NT2/D1 (cell line): ENCODE data around the gene NKAIN2.

Experiments used
- SUZ12 ChIP-seq: IDR thresholded peaks from 2 replicates; pipeline ENCODE4 v1.6.1; 2011; ENCODE audit not compliant: insufficient read length, insufficient read depth; ENCODE audit errors: extremely low read depth
- YY1 ChIP-seq: IDR thresholded peaks from 2 replicates; pipeline ENCODE4 v1.6.1; 2011; ENCODE audit not compliant: insufficient read length, insufficient read depth
- ZNF274 ChIP-seq: IDR thresholded peaks from 2 replicates; pipeline ENCODE4 v1.6.1; 2011; ENCODE audit warnings: mild to moderate bottlenecking, low read depth, low read length

DNA sequence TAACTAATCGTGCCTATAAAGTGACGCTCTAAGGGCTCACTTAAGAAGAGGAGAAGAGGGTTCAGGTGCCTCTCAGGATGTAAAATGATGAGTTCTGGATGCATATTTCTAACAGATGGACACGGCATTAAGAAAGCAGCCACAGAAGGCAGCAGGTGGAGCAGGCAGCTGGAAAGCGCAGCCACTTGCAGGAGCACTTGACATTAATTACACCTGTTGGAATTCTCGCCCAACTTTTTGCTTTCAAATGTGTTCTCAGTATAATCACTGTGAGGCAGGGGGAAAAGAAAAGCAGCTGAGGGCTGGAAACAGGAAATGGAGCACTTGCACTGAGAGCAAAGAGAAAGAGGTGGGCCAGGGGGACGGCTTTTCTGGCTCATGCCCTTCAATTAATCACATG is 164.2 kb downstream of the NKAIN2 start:
- TF ChIP-seq ZNF274 (no peak), YY1 (no peak), SUZ12 (no peak)
